ENCODE measurements around the gene PRMT1. TPM values are rescaled to one million over a fixed set of nuclear protein-coding genes. Genes with fewer than 3 reads are reported as not detected.

Gene PRMT1
- total and polyA plus RNA-seq, 2 of the 13 experiments (the other 11 are each of a cell fraction or from before 2014, with no cell fraction given) = 324 to 374 TPM

DNA sequence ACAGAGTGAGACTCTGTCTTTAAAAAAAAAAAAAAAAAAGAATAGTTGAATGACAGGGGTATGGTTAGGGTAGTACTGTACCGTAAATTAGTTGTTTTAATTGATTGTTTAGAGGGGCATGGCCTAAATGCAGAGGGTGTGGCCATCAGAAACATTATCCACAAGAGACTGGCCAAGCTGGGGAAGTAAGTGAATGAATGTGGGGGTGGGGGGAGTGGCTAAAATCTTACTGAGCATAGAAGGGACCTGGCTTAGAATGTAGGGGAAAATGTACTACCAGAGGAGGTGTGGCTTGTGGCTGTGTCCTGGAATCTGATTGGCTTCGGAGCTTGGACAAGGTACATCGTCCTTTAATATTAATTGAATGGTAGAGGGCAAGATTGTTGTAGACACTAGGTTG is 7.6 kb upstream of the PRMT1 start:
- peaks cover 1 to 6% of the 10 kb centered on the region in 2 experiments; a peak in 3 of 5 replicates for H3K36me3 ChIP-seq (replicated peaks in 1 of 2; ENCODE audit: control insufficient read depth in 1 of 2, insufficient read depth in 2 of 2, low read length in 2 of 2)
- no TSS peak for BruUV-seq (replicated peaks)
- H3K79me2 ChIP-seq (ENCODE audit: insufficient read depth, low read length) = peaks cover 26% of the 10 kb centered on the region
- no peak for FAIRE-seq
- no peak for ATAC-seq
- in situ Hi-C loops (cut with HindIII; ENCODE audit: extremely low pct_ligation_motif_present, low pct_unique_long_range_greater_than_20kb) = no loop called here
- no peaks in the 10 kb centered on the region for H3K9me3 ChIP-seq (ENCODE audit: low read length)
- H3K9ac ChIP-seq (ENCODE audit: insufficient read depth, low read depth, low read length) = no peak overlapping the region
- H3K27me3 ChIP-seq (ENCODE audit: control insufficient read depth in 1 of 2, insufficient read depth in 2 of 2, low read length in 2 of 2) = no peaks in the 10 kb centered on the region; a peak in 2 of 5 replicates
- H3K4me1 ChIP-seq (ENCODE audit: insufficient read depth, low read length) = peaks cover 28% of the 10 kb centered on the region
- intact Hi-C loops (cut with micrococcal nuclease; ENCODE audit: unreplicated experiment) = no loop called here
- H3K4me2 ChIP-seq (ENCODE audit: low read depth, low read length) = no peak overlapping the region
- H3K4me3 ChIP-seq (replicated peaks in 1 of 3; ENCODE audit: insufficient read depth in 1 of 3, low read depth in 2 of 3, low read length in 3 of 3) = no peak overlapping the region
- WGBS (ENCODE audit: low lambda C conversion rate) = 100% methylated on average over 3 of the region's 3 CpGs
- ChIA-PET CTCF (ENCODE audit: low intra/inter-chr PET ratio, low total read pairs) (no interaction called here), POLR2A (no interaction called here)
- TF ChIP-seq MXD4 (CRISPR knock-in tag; IDR thresholded peaks at IDR 0.05) = no peak
- no peak for TF ChIP-seq RBAK (CRISPR knock-in tag; IDR thresholded peaks at IDR 0.05)
- TF ChIP-seq, protein P1, sequence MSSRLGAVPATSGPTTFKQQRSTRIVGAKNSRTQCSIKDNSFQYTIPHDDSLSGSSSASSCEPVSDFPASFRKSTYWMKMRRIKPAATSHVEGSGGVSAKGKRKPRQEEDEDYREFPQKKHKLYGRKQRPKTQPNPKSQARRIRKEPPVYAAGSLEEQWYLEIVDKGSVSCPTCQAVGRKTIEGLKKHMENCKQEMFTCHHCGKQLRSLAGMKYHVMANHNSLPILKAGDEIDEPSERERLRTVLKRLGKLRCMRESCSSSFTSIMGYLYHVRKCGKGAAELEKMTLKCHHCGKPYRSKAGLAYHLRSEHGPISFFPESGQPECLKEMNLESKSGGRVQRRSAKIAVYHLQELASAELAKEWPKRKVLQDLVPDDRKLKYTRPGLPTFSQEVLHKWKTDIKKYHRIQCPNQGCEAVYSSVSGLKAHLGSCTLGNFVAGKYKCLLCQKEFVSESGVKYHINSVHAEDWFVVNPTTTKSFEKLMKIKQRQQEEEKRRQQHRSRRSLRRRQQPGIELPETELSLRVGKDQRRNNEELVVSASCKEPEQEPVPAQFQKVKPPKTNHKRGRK (CRISPR knock-in tag; IDR thresholded peaks at IDR 0.05) = no peak
- TF ChIP-seq SKI (IDR thresholded peaks at IDR 0.05; ENCODE audit: partially characterized antibody) = no peak
- TF ChIP-seq ZNF44 (CRISPR knock-in tag; IDR thresholded peaks at IDR 0.05) = no peak
- TF ChIP-seq, protein P2, sequence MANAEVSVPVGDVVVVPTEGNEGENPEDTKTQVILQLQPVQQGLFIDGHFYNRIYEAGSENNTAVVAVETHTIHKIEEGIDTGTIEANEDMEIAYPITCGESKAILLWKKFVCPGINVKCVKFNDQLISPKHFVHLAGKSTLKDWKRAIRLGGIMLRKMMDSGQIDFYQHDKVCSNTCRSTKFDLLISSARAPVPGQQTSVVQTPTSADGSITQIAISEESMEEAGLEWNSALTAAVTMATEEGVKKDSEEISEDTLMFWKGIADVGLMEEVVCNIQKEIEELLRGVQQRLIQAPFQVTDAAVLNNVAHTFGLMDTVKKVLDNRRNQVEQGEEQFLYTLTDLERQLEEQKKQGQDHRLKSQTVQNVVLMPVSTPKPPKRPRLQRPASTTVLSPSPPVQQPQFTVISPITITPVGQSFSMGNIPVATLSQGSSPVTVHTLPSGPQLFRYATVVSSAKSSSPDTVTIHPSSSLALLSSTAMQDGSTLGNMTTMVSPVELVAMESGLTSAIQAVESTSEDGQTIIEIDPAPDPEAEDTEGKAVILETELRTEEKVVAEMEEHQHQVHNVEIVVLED (CRISPR knock-in tag; IDR thresholded peaks at IDR 0.05; ENCODE audit: borderline replicate concordance) = no peak
- TF ChIP-seq, protein P3, sequence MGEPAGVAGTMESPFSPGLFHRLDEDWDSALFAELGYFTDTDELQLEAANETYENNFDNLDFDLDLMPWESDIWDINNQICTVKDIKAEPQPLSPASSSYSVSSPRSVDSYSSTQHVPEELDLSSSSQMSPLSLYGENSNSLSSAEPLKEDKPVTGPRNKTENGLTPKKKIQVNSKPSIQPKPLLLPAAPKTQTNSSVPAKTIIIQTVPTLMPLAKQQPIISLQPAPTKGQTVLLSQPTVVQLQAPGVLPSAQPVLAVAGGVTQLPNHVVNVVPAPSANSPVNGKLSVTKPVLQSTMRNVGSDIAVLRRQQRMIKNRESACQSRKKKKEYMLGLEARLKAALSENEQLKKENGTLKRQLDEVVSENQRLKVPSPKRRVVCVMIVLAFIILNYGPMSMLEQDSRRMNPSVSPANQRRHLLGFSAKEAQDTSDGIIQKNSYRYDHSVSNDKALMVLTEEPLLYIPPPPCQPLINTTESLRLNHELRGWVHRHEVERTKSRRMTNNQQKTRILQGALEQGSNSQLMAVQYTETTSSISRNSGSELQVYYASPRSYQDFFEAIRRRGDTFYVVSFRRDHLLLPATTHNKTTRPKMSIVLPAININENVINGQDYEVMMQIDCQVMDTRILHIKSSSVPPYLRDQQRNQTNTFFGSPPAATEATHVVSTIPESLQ (CRISPR knock-in tag; conservative IDR thresholded peaks at IDR 0.05) = no peak
- no peak for TF ChIP-seq ARID2 (CRISPR knock-in tag; IDR thresholded peaks at IDR 0.05; ENCODE audit: borderline replicate concordance)
- TF ChIP-seq CCAR2 (optimal IDR thresholded peaks at IDR 0.05; ENCODE audit: low read depth, low read length) = no peak
- no peak for TF ChIP-seq SMC3 (IDR thresholded peaks at IDR 0.05; ENCODE audit: low read length)
- TF ChIP-seq, protein P4, sequence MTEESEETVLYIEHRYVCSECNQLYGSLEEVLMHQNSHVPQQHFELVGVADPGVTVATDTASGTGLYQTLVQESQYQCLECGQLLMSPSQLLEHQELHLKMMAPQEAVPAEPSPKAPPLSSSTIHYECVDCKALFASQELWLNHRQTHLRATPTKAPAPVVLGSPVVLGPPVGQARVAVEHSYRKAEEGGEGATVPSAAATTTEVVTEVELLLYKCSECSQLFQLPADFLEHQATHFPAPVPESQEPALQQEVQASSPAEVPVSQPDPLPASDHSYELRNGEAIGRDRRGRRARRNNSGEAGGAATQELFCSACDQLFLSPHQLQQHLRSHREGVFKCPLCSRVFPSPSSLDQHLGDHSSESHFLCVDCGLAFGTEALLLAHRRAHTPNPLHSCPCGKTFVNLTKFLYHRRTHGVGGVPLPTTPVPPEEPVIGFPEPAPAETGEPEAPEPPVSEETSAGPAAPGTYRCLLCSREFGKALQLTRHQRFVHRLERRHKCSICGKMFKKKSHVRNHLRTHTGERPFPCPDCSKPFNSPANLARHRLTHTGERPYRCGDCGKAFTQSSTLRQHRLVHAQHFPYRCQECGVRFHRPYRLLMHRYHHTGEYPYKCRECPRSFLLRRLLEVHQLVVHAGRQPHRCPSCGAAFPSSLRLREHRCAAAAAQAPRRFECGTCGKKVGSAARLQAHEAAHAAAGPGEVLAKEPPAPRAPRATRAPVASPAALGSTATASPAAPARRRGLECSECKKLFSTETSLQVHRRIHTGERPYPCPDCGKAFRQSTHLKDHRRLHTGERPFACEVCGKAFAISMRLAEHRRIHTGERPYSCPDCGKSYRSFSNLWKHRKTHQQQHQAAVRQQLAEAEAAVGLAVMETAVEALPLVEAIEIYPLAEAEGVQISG (CRISPR knock-in tag; IDR thresholded peaks at IDR 0.05) = no peak
- TF ChIP-seq PHF20 (CRISPR knock-in tag; IDR thresholded peaks at IDR 0.05) = no peak
- TF ChIP-seq ZNF501 (CRISPR knock-in tag; IDR thresholded peaks at IDR 0.05) = no peak
- no peak for TF ChIP-seq FOSL2 (CRISPR knock-in tag; IDR thresholded peaks at IDR 0.05)
- no peak for DNase-seq (ENCODE audit: low spot score)
- no peak overlapping the region for H2AFZ ChIP-seq (ENCODE audit: low read length)
- no peak overlapping the region for H3K27ac ChIP-seq (ENCODE audit: extremely low read length, insufficient read depth, low read length)
- H4K20me1 ChIP-seq (ENCODE audit: insufficient read depth, low read length) = no peaks in the 10 kb centered on the region

Measured in HepG2 (cell line).